Measurements from ENCODE around the gene SOX5. TPM values are rescaled to one million over a fixed set of nuclear protein-coding genes. Genes with fewer than 3 reads are reported as not detected.
A peak's percentile ranks its signal among the peaks of the same experiment; 100 is the strongest.

The SOX5 gene
- total and polyA plus RNA-seq, 2 of the 8 experiments (the other 6 are each of a cell fraction or from before 2014, with no cell fraction given) = 2.2 to 2.6 TPM

GRCh38 chr12:23534196-23534595 is 415.3 kb downstream of the SOX5 start:
- Histone ChIP-seq H2AFZ (ENCODE audit: low read length) (no peak overlapping the region), H3K18ac (ENCODE audit: extremely low read depth, low read length) (no peak overlapping the region)

More at GRCh38 chr12:23534196-23534595, 415.3 kb downstream of the SOX5 start:
- FAIRE-seq = no peak
- Histone ChIP-seq H4K8ac (ENCODE audit: extremely low read depth, insufficient read depth, low read length) (no peak overlapping the region), H3K9ac (replicated peaks in 1 of 4; ENCODE audit: extremely low read depth in 1 of 4, low read depth in 3 of 4, low read length in 3 of 4) (no peak overlapping the region), H4K20me1 (replicated peaks in 1 of 2; ENCODE audit: control insufficient read depth in 1 of 2, insufficient read depth in 2 of 2, low read length in 2 of 2) (no peaks in the 10 kb centered on the region), H2BK5ac (ENCODE audit: low read depth, low read length) (no peak overlapping the region), H3K23ac (ENCODE audit: insufficient read length) (no peak overlapping the region), H2BK120ac (replicated peaks; ENCODE audit: low read depth, low read length) (no peak overlapping the region), H3K27me3 (replicated peaks in 1 of 4; ENCODE audit: control insufficient read depth in 3 of 4, extremely low read depth in 1 of 4, insufficient read depth in 3 of 4, low read length in 3 of 4) (no peaks in the 10 kb centered on the region), H3K27ac (ENCODE audit: low read depth, low read length) (no peak overlapping the region), H3K4me1 (replicated peaks in 1 of 4; ENCODE audit: control insufficient read depth in 3 of 4, insufficient read depth in 4 of 4, low read length in 3 of 4) (peaks cover 0 to 2% (median 0%) of the 10 kb centered on the region in 4 experiments; a peak in 2 of 7 replicates), H3K79me1 (ENCODE audit: low read depth, low read length) (no peaks in the 10 kb centered on the region), H3K14ac (ENCODE audit: insufficient read length) (no peak overlapping the region), H3K4me2 (ENCODE audit: insufficient read depth in 1 of 2, low read depth in 2 of 2, low read length in 2 of 2) (no peak overlapping the region), H3K23me2 (ENCODE audit: low read depth, low read length) (no peaks in the 10 kb centered on the region), H3K4me3 (ENCODE audit: extremely low read depth in 1 of 4, insufficient read depth in 2 of 4, low read depth in 3 of 4, low read length in 4 of 4) (no peak overlapping the region), H4K91ac (replicated peaks; ENCODE audit: insufficient read length, low read length) (no peak overlapping the region), H3K79me2 (ENCODE audit: control insufficient read depth in 1 of 2, insufficient read depth in 2 of 2, low read length in 2 of 2) (no peaks in the 10 kb centered on the region), H2AK5ac (ENCODE audit: low read depth, low read length) (no peak overlapping the region), H2BK12ac (ENCODE audit: low read depth, low read length) (peak overlapping the region; percentile 87; the same call in 1 of the 2 replicates), H3K4ac (replicated peaks; ENCODE audit: insufficient read length, low read depth, low read length) (no peak overlapping the region), H4K5ac (ENCODE audit: insufficient read length, low read depth, low read length) (no peak overlapping the region), H3K36me3 (ENCODE audit: control insufficient read depth in 2 of 4, insufficient read depth in 4 of 4, low read length in 3 of 4) (no peaks in the 10 kb centered on the region), H3K56ac (replicated peaks; ENCODE audit: insufficient read length, low read depth, low read length) (no peak overlapping the region), H2BK15ac (ENCODE audit: low read length) (0 out of 2 replicates have a peak overlapping the region, but pooled peaks have one; percentile 31), H2BK20ac (ENCODE audit: low read length) (no peak overlapping the region), H3K9me3 (ENCODE audit: insufficient read depth in 2 of 2, low read depth in 1 of 2, low read length in 1 of 2) (peaks cover 0 to 2% of the 10 kb centered on the region in 2 experiments; a peak in 1 of 4 replicates)
- 97% methylated on average over 8 of the region's 8 CpGs; no CpG with 5 or more reads in 1 of the 2 experiments for WGBS, 2 experiments (ENCODE audit: extremely low coverage in 1 of 2, insufficient coverage in 1 of 2, insufficient read length in 1 of 2, insufficient replicate concordance in 2 of 2, low coverage in 1 of 2, low lambda C conversion rate in 2 of 2, missing lambda C conversion rate in 1 of 2)
- no peak for TF ChIP-seq EP300 (IDR thresholded peaks at IDR 0.05; ENCODE audit: borderline replicate concordance in 1 of 2, low read depth in 2 of 2, low read length in 2 of 2)
- no peak for TF ChIP-seq KDM4A (IDR thresholded peaks at IDR 0.05; ENCODE audit: low read depth, low read length, severe bottlenecking)
- no peak for TF ChIP-seq JUN (IDR thresholded peaks at IDR 0.05; ENCODE audit: low read depth, low read length)
- TF ChIP-seq YY1 (IDR thresholded peaks at IDR 0.05; ENCODE audit: low read depth, low read length) = no peak
- TF ChIP-seq TEAD4 (IDR thresholded peaks at IDR 0.05; ENCODE audit: low read depth, low read length) = no peak
- TF ChIP-seq BCL11A (IDR thresholded peaks at IDR 0.05; ENCODE audit: low read depth in 2 of 2, low read length in 2 of 2) = no peak
- TF ChIP-seq, protein P1, sequence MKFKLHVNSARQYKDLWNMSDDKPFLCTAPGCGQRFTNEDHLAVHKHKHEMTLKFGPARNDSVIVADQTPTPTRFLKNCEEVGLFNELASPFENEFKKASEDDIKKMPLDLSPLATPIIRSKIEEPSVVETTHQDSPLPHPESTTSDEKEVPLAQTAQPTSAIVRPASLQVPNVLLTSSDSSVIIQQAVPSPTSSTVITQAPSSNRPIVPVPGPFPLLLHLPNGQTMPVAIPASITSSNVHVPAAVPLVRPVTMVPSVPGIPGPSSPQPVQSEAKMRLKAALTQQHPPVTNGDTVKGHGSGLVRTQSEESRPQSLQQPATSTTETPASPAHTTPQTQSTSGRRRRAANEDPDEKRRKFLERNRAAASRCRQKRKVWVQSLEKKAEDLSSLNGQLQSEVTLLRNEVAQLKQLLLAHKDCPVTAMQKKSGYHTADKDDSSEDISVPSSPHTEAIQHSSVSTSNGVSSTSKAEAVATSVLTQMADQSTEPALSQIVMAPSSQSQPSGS (IDR thresholded peaks at IDR 0.05; ENCODE audit: low read length) = no peak
- no peak for TF ChIP-seq USF2 (IDR thresholded peaks at IDR 0.05; ENCODE audit: low read length)
- CTCF ChIA-PET (ENCODE audit: partially characterized antibody) = no interaction called here
- no peak for DNase-seq (ENCODE audit: low read depth in 1 of 2, low spot score in 2 of 2)
- POLR2A ChIA-PET (ENCODE audit: partially characterized antibody) = no interaction called here
